Stimulated activated naive CD8-positive, alpha-beta T cell treated with anti-CD3 and anti-CD28 coated beads, Interleukin-15, amount 100 ng/mL, for 72 hours (primary cell): ENCODE measurements around the gene SLC30A4.
A peak's percentile ranks its signal among the peaks of the same experiment; 100 is the strongest.

Source experiments
- ATAC-seq: fragments of 150-1000 bp; cut with Tn5 transposase; 2 replicates; pipeline ENCODE4 v1.10.0; 2021; ENCODE audit warnings: mild to moderate bottlenecking, moderate library complexity
- DNase-seq, 2 donors: peaks; one replicate each; pipeline ENCODE4 v3.0.0; 2021 to 2022
- H3K27ac Mint-ChIP-seq, 2 donors: one replicate each; pipeline ENCODE4 v1.8.0; 2022; ENCODE audit warnings: mild to moderate bottlenecking in 2 of 2, mixed read lengths in 2 of 2, moderate library complexity in 2 of 2
- H3K27me3 Mint-ChIP-seq: one replicate; pipeline ENCODE4 v1.8.0; 2022; ENCODE audit warnings: mixed read lengths
- H3K4me1 Mint-ChIP-seq: one replicate; pipeline ENCODE4 v1.8.0; 2022; ENCODE audit warnings: mild to moderate bottlenecking, mixed read lengths
- H3K4me3 Mint-ChIP-seq, 2 donors: one replicate each; pipeline ENCODE4 v1.8.0; 2022; ENCODE audit warnings: mild to moderate bottlenecking in 2 of 2, mixed read lengths in 2 of 2, moderate library complexity in 1 of 2
- H3K9me3 Mint-ChIP-seq, 2 donors: one replicate each; pipeline ENCODE4 v1.8.0; 2022; ENCODE audit warnings: mixed read lengths in 2 of 2

The SLC30A4 gene

GRCh38 chr15:45448066-45448915 lies 74.3 kb downstream of the SLC30A4 start:
- Mint-ChIP-seq H3K27ac (peak overlapping the region in 1 of 2 donors; percentile 51), H3K4me3 (no peak overlapping the region), H3K27me3 (no peaks in the 10 kb centered on the region), H3K4me1 (no peaks in the 10 kb centered on the region), H3K9me3 (peaks cover 4 to 7% of the 10 kb centered on the region in 2 donors)
- ATAC-seq (peak; percentile 23), DNase-seq (no peak)

GRCh38 chr15:45443645-45444044 lies 78.9 kb downstream of the SLC30A4 start:
- H3K27me3 Mint-ChIP-seq: no peaks in the 10 kb centered on the region
- no peaks in the 10 kb centered on the region for H3K9me3 Mint-ChIP-seq

GRCh38 chr15:45442507-45443135 lies 79.9 kb downstream of the SLC30A4 start:
- no peak overlapping the region for H3K27ac Mint-ChIP-seq
- ATAC-seq: no peak

More at GRCh38 chr15:45443645-45444044, 78.9 kb downstream of the SLC30A4 start:
- Mint-ChIP-seq H3K4me3 (no peak overlapping the region), H3K4me1 (no peaks in the 10 kb centered on the region), H3K27ac (no peak overlapping the region)
- DNase-seq: no peak
- no peak for ATAC-seq

GRCh38 chr15:45441686-45442085 lies 80.9 kb downstream of the SLC30A4 start:
- Mint-ChIP-seq H3K27ac (no peak overlapping the region), H3K27me3 (no peaks in the 10 kb centered on the region), H3K9me3 (no peaks in the 10 kb centered on the region), H3K4me3 (no peak overlapping the region), H3K4me1 (no peaks in the 10 kb centered on the region)
- no peak for ATAC-seq
- DNase-seq: no peak

More at GRCh38 chr15:45442507-45443135, 79.9 kb downstream of the SLC30A4 start:
- Mint-ChIP-seq H3K9me3 (no peaks in the 10 kb centered on the region), H3K4me3 (no peak overlapping the region), H3K27me3 (no peaks in the 10 kb centered on the region), H3K4me1 (no peaks in the 10 kb centered on the region)
- no peak for DNase-seq

- H3K4me1 Mint-ChIP-seq: no peaks in the 10 kb centered on the region
- no peak overlapping the region for H3K4me3 Mint-ChIP-seq
- H3K9me3 Mint-ChIP-seq: no peaks in the 10 kb centered on the region
- H3K27ac Mint-ChIP-seq: no peak overlapping the region
- DNase-seq (no peak), ATAC-seq (no peak)
- no peaks in the 10 kb centered on the region for H3K27me3 Mint-ChIP-seq
Measured at GRCh38 chr15:45441036-45441435, 81.5 kb downstream of the SLC30A4 start.

GRCh38 chr15:45439521-45440260 lies 82.9 kb downstream of the SLC30A4 start:
- no peaks in the 10 kb centered on the region for H3K9me3 Mint-ChIP-seq
- no peak for DNase-seq
- H3K4me1 Mint-ChIP-seq: no peaks in the 10 kb centered on the region
- no peak overlapping the region for H3K4me3 Mint-ChIP-seq
- H3K27ac Mint-ChIP-seq: no peak overlapping the region
- no peak for ATAC-seq
- no peaks in the 10 kb centered on the region for H3K27me3 Mint-ChIP-seq

- DNase-seq (no peak), ATAC-seq (no peak)
- Mint-ChIP-seq H3K27ac (peak overlapping the region in 1 of 2 donors; percentile 15), H3K27me3 (peaks cover 8% of the 10 kb centered on the region), H3K4me3 (no peak overlapping the region), H3K9me3 (no peaks in the 10 kb centered on the region), H3K4me1 (peaks cover under 1% of the 10 kb centered on the region)
Measured at GRCh38 chr15:45435124-45435903, 87.2 kb downstream of the SLC30A4 start.

- no peak overlapping the region for H3K27ac Mint-ChIP-seq
- ATAC-seq: no peak
- no peaks in the 10 kb centered on the region for H3K9me3 Mint-ChIP-seq
- peaks cover 5% of the 10 kb centered on the region for H3K4me1 Mint-ChIP-seq
- H3K4me3 Mint-ChIP-seq: no peak overlapping the region
- peaks cover 14% of the 10 kb centered on the region for H3K27me3 Mint-ChIP-seq
- no peak for DNase-seq
Measured at GRCh38 chr15:45434078-45434567, 88.4 kb downstream of the SLC30A4 start.

GRCh38 chr15:45431511-45431910 lies 91.0 kb downstream of the SLC30A4 start:
- Mint-ChIP-seq H3K4me1 (peaks cover 5% of the 10 kb centered on the region), H3K27me3 (peaks cover 14% of the 10 kb centered on the region), H3K4me3 (no peak overlapping the region), H3K27ac (no peak overlapping the region), H3K9me3 (no peaks in the 10 kb centered on the region)
- DNase-seq (no peak), ATAC-seq (no peak)

- peaks cover 5% of the 10 kb centered on the region for H3K4me1 Mint-ChIP-seq
Measured at GRCh38 chr15:45429941-45430792, 92.4 kb downstream of the SLC30A4 start.

More at GRCh38 chr15:45429941-45430792, 92.4 kb downstream of the SLC30A4 start:
- H3K4me3 Mint-ChIP-seq: peak overlapping the region; percentile 48 to 52
- H3K27me3 Mint-ChIP-seq: peaks cover 14% of the 10 kb centered on the region
- DNase-seq (peak; percentile 80 to 87), ATAC-seq (peak; percentile 94)
- H3K9me3 Mint-ChIP-seq: no peaks in the 10 kb centered on the region
- H3K27ac Mint-ChIP-seq: peak overlapping the region in 1 of 2 donors; percentile 54
